GM18499 (cell line): ENCODE results near the gene TMCC1.

Experiments used
- ATAC-seq: cut with Tn5 transposase; IDR thresholded peaks from one replicate; pipeline ENCODE4 v1.9.1; 2021; ENCODE audit warnings: moderate number of reproducible peaks; ENCODE audit not compliant: insufficient read depth, unreplicated experiment

The TMCC1 gene

DNA sequence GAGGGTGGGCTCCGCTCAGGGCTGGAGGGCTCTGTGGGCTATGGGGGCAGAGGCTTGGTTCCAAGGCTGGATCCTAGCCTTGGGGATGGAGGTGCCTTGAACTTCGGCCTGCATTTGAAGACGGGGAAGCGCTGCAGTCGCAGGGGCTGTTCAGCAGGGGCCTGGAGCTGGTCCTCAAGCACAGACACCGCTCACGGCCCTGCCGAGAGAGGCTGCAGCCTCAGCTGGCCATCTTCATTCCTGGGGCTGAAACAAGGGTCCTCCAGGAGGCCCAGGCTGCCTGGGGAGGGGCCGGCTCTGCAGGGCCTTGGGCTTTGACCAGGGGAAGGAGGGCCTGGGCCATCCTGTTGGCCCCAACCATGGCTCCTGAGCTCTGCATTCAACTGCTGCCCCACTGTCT is 261.5 kb downstream of the TMCC1 start:
- ATAC-seq = no peak

DNA sequence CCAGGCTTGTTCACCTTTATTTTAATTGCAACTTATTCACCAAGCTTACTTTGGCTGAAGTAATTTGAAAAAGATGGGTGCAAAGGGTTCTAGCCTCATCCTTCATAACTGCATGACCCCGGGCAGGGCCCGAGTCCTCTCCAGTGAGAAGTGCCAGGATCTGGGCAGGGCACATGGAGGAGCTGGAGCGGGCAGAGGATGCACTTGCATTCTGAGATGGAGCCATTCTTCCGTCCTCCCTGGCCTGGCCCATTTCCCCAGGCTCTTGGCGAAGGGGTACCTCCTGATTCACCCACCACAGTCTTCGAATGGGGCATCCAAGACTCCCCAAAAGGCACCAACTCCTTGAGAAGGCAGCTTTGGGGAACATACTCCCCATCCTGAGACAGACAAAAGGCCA is 264.5 kb downstream of the TMCC1 start:
- ATAC-seq = no peak

- no peak for ATAC-seq
These were observed 265.4 kb downstream of the TMCC1 start for GRCh38 chr3:129628169-129628522.

DNA sequence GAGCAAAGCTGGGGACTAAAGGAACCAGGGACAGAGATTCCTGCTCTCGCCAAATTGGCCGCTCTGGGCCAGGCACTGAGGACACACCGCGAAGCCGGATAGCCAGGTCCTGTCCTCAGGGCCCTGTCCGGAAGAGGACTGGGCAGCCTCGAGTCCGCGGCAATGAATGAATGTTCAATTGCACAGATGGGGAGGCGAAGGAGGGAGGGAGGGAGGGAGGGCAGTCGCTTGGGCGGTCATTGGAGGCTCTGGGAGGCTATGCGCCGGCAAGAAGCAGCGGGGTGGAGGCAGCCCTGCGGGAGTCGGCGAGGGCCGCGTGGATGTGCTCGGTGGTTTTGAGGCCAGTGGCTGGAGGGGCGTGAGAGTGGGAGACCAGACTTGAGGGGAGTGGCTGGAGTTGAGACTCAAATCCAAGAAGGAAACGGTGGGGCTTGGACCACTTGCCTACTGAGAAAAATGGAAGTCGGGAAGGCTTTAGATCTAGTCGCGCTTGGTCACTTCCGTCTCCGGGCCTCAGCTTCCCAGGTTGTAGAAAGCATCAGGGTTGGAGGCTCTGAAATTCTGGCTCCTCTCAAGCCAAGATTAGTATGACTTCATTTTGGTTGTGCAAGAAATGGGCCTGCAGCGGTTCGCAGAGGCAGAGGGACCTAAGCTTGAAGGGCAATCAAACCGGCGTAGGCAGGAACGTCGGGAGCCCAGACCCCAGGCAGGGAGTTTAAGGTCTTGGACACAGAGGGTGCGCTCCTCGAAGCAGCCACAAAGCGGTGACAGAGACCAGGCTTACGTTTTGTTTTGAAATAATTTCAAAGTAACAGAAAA is 266.0 kb downstream of the TMCC1 start:
- ATAC-seq = no peak

DNA sequence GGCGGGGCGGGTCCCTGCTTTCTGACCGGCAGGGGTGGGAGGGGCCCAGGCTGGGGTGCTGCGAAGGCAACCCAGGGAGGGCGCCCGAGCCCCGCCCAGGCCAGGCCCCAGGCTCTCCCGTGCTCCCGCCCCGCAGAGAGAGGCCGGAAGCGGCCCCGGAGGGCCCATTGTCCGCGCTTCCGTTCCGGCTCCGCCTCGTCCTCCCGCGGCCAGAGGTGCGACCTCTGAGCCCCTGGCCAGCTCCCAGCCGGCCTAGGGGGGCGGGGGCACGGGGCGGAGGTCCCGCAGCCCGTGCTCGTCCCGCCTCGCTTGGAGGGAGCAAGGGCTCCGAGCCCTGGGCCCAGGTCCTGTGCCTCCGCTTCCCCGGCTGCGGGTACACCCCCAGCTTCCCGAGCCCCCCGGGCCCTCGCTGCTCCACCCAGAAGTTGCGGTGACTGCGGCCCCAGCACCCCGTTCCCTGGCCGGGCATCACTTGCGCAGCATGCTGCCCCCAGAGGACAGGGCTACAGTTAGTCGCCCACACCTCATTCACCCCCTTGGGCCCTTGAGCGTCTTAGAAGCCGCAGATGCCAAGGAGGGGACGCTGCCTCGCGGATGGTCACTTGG is 266.7 kb downstream of the TMCC1 start:
- ATAC-seq = peak; percentile 50

GRCh38 chr3:129625072-129625874 is 268.2 kb downstream of the TMCC1 start:
- ATAC-seq = no peak

DNA sequence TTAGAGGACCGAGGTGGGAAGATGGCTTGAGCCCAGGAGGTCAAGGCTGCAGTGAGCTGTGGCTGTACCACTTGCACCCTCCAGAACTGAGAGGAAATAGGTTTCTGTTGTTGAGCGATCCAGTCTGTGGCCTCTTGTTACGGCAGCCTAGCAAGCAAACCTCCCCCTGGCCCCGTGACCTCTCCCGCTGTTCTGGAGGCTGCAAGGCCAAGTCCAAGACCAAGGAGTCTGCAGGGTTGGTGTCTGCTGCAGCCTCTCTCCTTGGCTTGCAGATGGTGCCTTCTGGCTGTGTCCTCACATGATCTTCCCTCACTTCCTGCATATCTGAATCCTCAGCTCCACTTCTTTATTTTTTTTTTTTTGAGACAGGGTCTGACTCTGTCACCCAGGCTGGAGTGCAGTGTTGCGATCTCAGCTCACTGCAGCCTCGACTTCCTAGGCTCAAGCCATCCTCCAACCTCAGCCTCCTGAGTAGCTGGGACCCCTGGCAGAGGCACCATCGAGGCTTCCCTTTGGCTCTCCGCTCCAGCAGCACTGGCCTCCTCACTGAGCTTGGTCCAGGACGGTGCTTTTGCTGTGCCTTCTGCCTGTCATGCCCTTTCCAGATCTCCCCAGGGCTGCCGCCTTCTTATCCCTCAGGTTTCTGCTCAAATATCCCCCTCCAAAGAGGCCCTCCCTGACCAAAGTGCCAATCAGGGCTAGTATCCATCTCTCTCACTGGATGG is 269.0 kb downstream of the TMCC1 start:
- ATAC-seq = no peak

DNA sequence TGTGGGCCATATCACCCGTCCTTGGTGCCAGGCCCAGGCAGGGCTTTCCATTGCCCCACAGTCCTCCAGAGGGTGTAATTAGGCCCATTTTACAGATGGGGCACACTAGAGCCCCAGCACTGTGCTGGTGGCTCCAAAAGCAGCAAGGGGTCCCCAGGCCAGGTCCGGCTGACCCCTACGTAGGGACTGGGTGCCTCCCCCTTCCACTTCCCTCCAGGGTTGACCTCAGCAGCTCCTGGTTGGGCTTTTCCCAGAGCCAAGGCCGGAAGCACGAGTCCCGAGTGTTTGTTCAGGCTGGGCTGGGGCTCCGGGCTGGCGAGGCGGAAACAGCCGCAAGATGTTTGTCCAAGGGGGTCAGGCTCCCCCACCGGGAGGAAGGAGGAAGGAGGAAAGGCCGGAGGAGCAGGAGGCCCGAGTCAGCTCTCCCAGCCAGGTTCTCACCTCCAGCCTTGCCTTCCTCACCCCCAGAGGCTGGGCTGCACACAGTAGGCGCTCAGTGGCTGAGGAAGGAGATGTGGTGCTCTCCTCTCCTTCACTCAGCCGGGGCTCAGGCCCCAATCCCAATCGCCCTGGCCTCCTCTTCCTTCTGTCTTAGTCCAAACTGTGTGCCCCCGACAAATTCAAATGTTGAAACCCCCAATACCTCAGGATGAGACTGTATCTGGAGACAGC is 269.9 kb downstream of the TMCC1 start:
- no peak for ATAC-seq

DNA sequence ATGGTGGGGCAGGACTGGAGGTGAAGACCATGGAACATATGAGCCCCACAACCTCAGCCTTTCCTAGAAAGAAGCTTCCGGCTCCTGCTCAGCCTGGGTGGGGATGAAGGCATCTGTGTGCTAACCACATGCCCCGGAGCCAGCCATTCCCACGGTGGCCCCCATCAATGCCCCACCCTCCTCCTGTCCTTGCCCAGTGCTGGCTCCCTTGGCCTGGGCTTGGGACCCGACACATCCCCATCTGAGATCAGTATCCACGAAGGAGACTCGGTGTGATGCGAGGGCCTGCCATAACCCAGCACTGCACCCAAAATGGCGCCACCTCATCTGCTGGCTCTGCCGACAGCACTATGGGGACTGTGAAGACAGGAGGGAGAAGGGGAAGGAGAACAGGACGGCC is 270.6 kb downstream of the TMCC1 start:
- ATAC-seq = no peak

DNA sequence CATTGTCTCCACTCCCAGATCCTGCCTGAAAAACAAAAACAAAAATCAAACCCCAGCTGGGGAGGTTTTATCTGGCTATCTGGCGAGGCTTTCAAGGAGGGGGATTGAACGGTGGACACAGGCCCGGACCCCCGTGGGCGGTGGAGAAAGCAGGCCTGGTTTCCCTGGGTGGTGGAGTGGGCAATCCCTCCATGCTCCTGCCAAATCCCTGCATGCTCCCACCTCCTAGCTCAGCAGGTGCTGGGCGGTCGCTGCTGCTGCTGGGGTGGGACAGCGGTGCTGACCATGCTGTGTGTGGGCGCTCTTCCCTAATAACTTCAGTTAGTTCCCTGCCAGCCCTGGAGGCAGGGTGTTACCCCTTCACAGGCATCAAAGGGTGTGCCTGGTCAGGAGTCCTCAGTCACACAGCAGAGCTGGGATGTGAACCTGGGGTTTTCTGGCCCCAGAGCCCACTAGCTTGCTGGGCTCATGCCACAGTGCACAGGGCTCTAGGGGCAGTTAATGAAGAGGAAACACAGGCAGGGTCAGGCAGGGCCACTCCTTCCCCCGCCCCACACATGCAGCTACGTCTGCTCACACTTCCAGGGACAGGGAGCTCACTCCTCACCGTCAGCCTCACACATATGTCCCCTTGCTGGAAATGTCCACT is 271.2 kb downstream of the TMCC1 start:
- no peak for ATAC-seq

- ATAC-seq = no peak
These were observed 271.8 kb downstream of the TMCC1 start for GRCh38 chr3:129621626-129622225.

DNA sequence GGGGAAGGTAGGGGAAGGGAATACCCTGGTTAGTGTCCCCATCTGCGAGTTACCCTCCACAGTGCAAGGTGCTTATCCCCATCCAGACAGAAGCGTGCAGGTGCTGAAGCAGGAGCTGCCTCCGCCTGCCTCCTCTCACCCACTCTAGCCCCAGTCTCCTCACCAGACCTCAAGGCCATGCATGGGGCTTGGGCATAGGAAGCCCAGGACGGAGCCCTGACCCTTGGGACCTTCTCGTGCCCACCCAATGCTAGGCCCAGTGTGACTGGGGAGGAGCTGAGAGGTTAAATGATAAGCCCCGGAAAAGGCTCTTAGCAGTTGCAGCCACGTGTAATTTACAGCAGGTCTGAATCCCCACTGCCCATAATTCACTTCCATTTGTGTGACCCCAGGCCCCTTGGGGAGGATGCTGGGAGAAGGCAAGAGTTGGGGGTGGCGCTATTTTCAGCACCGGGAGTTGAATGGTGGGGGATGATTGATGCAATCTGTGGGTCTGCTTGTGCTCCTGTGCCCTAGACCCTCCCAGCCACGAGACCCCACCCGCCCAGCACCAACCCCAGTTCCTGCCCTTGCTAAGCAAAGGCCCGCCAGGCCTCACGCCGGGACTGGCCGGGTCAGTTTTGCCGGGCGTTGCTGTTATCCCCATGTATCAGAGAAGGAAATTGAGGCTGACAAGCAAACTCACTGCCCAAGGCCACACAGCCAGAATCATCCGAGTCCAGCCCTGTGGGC is 272.5 kb downstream of the TMCC1 start:
- no peak for ATAC-seq

DNA sequence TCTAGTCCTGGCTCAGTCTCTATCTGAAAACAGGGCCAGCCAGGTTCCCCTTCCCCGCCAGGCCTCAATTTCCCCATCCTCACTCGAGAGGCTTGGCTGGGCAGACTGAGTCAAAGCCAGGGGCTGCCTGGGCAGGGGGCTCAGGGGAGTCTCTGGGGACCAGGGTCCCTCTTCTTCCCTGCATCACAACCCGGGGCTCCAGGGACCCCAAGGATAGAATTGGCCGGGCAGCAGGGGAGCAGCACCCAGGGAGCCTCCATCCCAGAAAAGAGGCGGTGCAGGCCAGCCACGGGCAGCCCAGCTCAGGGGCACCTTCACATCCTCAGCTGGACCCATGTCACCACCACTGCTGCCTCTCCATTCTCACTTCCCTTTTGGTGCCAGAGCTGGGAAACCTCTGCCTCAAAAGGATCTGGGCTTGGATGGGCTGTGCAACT is 273.8 kb downstream of the TMCC1 start:
- no peak for ATAC-seq

DNA sequence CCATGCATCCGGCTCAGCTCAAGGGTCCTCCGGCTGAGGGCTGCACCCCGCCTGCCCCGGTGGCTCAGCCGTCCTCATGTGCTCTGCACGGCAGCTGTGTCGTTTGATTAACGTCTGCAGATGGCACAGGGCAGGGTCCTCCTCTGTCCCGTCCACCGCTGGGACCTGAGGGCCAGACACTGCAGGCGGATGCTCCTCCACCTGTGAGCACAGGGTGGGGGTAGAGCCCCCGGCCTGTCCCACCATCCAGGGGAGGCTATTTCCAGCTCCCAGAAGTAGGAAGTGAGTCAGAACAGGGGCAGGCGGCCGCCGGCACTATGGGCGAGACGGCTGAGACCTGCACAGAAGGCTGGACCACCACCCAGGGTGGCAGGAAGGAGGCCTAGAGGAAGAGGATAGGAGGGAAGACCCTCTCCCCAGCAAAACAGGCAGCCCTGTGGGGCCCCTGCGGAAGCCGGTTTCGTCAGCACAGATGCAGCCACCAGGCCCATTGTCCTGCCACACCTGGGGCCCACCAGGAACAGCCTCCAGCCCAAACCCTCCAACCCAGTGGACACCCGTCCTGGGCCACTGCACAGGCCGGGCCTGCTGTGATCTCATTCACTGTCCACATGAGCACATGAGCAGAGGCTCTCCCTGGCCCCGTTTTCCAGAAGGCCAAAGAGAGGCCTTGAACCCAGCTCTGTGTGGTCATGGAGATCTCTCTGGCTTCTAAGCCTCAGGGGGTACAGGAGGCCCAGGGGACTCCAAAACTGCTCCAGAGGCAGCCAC is 274.4 kb downstream of the TMCC1 start:
- ATAC-seq = no peak

- no peak for ATAC-seq
These were observed 275.2 kb downstream of the TMCC1 start for GRCh38 chr3:129618186-129618820.

- no peak for ATAC-seq
These were observed 275.9 kb downstream of the TMCC1 start for GRCh38 chr3:129617381-129618185.

- no peak for ATAC-seq
These were observed 276.8 kb downstream of the TMCC1 start for GRCh38 chr3:129616713-129617112.
